H1 (cell line): ENCODE results near the gene RPS27.
"Not testable (repeated sequence)": the region's sequence is repeated elsewhere in the genome, so short reads cannot be mapped to it uniquely, and the experiment has no call there.

ENCODE experiments used
- RAD21 ChIP-seq, 2 experiments: IDR thresholded peaks in 1 of 2; conservative IDR thresholded peaks in 1 of 2; 2 replicates each; pipeline ENCODE4 v1.6.1; 2011; ENCODE audit warnings: low read depth in 2 of 2, low read length in 2 of 2, improper control_type of control experiment in 1 of 2, inconsistent platforms in 1 of 2, mild to moderate bottlenecking in 1 of 2, moderate library complexity in 1 of 2
- TAF7 ChIP-seq: optimal IDR thresholded peaks from 2 replicates; pipeline ENCODE3; 2011; ENCODE audit warnings: low read depth, mild to moderate bottlenecking, inconsistent platforms, low read length, moderate library complexity, borderline replicate concordance
- YY1 ChIP-seq: IDR thresholded peaks from 2 replicates; pipeline ENCODE4 v1.6.1; 2011; ENCODE audit warnings: low read depth, mild to moderate bottlenecking, low read length

GRCh38 chr1:153981735-153982134, 8.8 kb upstream of the RPS27 start:
- TF ChIP-seq TAF7; RAD21 (IDR thresholded peaks at IDR 0.05 in 1 of 2, conservative IDR thresholded peaks at IDR 0.05 in 1 of 2; ENCODE audit: low read depth in 2 of 2, low read length in 2 of 2); YY1: not testable (repeated sequence)
